NB4 (cell line): Measurements from ENCODE around the gene NFIL3.

Experiments used
- CTCF ChIP-seq: IDR thresholded peaks from one replicate; pipeline ENCODE4 v1.5.1; 2012; ENCODE audit warnings: low read depth, low read length
- MAX ChIP-seq: IDR thresholded peaks from 2 replicates; pipeline ENCODE4 v1.6.1; 2011; ENCODE audit warnings: low read depth, low read length
- POLR2A ChIP-seq: IDR thresholded peaks from 2 replicates; pipeline ENCODE4 v1.6.1; 2011; ENCODE audit warnings: mild to moderate bottlenecking; ENCODE audit not compliant: insufficient read length; ENCODE audit errors: extremely low read depth

- TF ChIP-seq CTCF (no peak), POLR2A (no peak), MAX (no peak)
Measured at GRCh38 chr9:91378695-91379127, 44.9 kb downstream of the NFIL3 start.
